GM19025 (cell line): ENCODE results near the gene NHEJ1.

ENCODE experiments used
- ATAC-seq: cut with Tn5 transposase; IDR thresholded peaks from one replicate; pipeline ENCODE4 v1.9.1; 2021; ENCODE audit warnings: mild to moderate bottlenecking, low read depth, moderate library complexity; ENCODE audit not compliant: unreplicated experiment

The NHEJ1 gene

DNA sequence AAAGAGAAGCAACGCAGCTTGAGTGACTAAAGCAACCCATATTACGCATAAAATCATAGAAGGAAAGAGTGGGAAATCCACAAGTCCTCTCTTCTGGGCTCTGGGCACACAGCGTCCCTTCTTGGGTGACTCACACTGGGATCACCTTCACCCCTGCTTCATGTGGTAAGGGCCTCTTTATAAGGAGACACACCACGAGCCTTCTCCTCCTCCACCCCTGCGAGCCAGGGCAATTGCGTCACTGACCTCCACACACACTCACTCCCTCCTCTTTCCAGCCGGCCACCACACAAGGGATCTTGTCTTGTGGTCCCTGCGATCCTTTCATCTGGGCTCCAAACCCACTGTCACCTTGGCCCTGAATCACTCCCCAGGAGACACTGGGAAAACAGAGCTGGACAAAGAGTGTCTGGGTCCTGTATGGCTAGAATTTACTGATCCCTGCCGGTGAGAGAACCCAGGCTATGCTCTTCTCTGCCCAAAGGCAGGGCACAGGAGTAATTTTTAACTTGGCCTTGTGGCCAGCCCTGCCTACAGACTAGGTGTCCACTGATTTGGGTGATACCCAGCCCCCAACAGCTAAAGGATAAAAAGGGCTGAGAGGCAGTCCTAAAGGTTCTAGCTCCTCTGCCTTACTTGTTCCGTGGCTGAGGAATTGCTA lies 35.3 kb downstream of the NHEJ1 start:
- no peak for ATAC-seq

GRCh38 chr2:219124381-219125110 lies 36.1 kb downstream of the NHEJ1 start:
- no peak for ATAC-seq

DNA sequence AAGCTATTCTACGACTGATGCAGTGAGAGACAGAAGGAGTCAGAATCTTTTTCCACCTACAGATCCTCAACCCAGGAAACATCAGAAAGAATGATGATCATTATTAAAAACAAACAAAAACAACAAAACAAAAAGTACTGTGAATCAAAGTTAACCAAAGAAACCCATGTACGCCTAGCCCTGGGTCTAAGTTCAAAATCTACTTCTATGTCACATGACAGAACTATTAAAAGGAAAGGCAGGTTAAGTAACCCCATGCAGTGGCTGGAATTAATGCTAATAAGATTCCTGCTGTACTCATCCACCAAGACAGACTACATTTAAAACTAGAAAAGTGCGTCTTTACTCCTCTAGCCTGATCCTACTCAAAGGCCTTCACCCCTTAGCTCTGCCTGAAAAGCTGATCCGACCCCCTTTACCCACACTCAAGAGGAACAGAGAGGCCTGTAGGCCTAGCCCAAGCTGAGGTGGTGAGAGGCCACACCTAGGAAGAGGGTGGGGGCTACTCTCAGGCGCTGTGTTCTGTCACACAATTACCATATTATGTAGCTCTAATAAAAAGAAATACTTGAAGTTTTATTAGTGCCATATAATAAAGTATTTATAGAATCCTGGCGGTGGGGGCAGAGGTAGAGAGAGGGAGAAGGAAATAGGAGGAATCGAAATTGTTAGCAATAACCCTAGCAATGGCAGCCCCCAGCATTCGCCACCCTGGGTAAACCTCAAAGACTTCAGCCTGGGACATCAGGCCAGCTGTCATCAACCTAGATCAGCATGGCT lies 37.1 kb downstream of the NHEJ1 start:
- no peak for ATAC-seq

DNA sequence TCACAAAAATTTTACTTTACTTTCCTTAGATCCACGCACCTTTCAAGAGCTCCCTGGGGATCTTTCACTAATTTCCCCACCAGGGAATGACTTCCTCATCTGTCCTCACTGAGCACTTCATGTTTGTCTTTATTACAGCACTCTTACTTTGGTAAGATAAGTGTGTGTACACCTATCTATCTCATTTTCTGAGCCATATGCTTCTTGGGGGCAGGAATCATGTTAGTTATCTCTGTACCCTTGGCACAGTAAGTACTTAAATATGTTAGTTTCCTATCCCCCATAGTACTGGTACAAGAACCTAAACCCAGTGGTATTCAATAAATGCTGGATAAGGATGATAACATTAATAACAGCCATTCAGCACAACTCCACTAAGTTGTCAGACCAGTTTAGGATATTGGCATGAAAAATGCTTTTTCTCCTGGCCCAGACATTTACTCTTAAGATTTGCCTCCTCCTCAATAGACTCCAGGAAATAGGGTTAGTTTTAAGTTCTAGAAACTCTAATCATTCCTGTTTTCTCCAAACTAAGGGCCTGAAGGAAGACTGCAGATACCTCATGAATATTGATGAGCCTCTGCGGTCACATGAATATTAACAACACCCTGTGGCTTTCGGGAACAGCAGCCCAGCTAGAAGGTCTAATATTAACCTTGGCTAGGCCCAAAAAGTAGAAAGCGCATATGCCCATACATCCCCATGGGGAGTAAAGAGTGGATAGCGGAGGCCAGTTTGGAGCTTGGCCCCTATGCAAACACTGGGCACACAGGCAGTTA lies 38.2 kb downstream of the NHEJ1 start:
- ATAC-seq = no peak

DNA sequence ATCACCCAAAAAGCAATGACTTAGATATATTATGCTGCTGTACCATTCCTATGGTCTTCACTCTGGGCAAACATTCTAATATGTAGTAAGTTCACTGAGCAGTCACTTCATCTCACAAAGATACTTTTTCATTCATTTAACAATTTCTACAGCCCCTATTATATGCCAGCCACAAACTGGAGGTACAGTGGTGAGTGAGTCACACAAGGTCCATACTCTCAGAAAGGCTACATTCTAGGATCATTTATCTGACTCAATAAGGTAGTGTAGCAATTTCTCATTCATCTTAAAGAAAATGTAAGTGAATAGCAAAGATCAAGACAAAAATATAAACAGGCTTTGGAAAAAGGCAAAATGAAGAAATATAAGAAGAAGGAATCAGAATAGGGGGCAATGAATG lies 40.5 kb downstream of the NHEJ1 start:
- no peak for ATAC-seq

GRCh38 chr2:219119422-219120043 lies 41.1 kb downstream of the NHEJ1 start:
- ATAC-seq = no peak

GRCh38 chr2:219118504-219118903 lies 42.1 kb downstream of the NHEJ1 start:
- ATAC-seq = no peak

DNA sequence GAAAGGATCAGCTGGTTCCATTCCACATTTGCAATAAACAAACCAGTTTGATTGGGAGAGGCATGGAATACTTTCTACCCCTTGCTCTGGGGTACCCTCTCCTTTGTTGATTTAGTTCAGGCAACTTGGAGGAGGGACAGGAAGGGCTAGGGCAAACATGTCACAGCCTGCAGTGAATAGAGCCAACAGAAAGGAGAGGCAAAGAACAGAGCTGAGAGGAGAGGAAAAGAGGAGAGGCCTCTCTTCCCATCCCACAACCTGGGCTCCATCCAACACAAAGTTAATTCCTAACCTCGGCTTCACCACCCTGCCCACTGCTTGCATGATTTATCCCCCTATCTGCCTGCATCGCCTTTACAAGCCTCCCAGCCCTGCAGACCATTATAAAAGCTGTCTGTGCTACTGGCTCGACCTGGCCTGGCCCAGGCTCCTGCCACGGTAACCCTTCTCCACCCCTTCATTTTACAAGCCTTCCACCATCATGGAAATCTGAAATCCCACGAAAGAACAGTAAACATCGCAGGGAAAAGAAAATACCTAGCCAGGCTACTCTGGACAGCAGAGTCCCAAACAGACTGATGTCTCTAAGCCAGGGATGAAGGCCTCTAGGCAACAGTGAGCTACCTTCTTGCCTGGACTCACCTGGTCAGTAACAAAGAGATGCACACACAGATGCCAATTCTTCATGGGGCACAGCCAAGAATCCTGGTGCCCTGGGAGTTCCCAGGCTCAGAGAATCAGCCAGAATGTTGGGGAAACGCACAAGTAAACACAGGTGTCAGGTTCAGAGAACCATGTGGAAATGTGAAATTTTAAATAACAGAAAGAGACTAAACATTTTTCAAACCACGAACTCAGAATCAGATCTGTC lies 43.6 kb downstream of the NHEJ1 start:
- no peak for ATAC-seq

DNA sequence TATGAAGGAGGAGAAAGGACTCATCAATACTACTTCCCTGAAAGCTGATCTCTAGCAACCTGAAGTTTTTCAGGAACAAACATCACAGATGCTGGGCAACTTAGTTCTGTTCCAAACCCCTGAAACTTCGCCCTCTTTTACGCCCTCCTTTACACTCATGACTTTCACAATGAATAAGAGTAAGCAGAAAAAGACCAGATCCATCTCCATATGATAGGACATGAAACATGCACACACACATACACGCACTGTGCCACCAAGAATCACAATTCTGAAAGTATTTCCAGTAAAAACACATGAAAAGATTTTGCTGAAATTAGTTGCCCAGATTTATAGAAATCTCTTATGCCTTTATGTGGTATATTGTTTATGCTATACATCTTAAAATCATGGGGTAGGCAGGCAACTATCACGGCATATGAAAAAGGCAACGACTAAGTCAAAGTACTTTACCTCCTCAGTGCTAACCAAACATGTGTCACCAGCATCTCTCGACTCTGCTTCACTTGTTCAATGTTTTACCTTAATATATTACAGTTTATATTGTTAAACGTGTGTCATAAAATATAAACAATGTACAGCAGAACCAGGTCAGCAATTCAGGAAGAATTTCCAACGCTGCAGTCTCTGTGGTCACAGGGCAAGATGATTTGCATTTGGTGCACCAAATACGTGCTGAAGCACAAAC lies 47.8 kb downstream of the NHEJ1 start:
- ATAC-seq = no peak

DNA sequence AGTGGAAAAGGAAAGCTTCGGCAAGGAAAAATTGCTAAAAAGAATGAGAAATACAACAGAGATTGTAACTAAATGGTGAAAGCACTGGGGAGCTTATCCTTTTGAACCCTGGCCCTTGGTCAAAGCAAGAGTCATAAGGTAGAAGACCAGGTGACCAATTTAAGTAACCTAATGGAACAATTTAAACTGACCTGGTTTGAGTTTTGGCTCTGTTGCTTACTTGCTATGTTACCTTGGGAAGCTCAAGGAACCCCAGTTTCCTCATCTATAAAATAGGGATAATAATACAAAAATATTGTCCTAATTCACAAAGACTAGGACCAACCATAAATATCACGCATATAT lies 48.6 kb downstream of the NHEJ1 start:
- ATAC-seq = no peak

GRCh38 chr2:219111375-219112061 lies 49.1 kb downstream of the NHEJ1 start:
- no peak for ATAC-seq

DNA sequence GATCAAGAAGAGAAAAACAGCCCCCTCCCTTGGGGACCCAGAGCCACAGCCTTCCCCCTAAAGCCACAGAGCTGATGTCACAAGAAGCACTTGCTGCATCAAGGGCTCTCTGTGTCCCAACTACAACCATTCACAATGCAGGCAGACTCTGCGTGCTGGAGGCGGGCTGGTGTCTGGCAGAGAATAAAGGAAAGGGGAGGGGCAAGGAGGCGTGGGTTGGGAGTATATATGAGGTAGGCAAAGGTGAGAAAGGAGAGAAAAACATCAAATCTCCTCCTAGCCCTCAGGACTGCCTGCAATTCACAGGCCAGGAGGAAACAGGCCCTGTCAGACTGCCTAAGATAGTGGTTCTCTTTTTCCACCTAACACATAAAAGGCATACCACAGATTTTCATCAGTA lies 51.1 kb downstream of the NHEJ1 start:
- no peak for ATAC-seq

- no peak for ATAC-seq
Observed at GRCh38 chr2:219107758-219108157, 52.9 kb downstream of the NHEJ1 start.

DNA sequence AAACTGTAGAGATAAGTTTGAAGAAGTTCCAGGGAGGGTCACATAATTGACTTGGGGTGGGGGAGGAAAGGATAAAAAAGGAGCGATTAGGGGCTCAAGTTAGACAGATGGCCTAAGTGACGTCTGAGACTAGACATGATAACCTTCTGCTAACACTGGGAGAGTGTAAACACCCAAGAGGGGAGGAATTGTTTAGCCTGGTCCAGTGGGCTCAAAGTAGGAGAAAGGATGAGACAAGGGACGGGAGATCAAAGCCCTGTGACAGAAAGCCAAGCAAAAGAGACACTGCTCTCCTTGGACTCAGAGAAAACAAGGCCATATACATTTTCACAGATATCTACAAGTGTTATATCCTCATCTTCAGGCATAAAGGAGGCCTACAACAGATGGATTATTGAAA lies 54.4 kb downstream of the NHEJ1 start:
- ATAC-seq = no peak

DNA sequence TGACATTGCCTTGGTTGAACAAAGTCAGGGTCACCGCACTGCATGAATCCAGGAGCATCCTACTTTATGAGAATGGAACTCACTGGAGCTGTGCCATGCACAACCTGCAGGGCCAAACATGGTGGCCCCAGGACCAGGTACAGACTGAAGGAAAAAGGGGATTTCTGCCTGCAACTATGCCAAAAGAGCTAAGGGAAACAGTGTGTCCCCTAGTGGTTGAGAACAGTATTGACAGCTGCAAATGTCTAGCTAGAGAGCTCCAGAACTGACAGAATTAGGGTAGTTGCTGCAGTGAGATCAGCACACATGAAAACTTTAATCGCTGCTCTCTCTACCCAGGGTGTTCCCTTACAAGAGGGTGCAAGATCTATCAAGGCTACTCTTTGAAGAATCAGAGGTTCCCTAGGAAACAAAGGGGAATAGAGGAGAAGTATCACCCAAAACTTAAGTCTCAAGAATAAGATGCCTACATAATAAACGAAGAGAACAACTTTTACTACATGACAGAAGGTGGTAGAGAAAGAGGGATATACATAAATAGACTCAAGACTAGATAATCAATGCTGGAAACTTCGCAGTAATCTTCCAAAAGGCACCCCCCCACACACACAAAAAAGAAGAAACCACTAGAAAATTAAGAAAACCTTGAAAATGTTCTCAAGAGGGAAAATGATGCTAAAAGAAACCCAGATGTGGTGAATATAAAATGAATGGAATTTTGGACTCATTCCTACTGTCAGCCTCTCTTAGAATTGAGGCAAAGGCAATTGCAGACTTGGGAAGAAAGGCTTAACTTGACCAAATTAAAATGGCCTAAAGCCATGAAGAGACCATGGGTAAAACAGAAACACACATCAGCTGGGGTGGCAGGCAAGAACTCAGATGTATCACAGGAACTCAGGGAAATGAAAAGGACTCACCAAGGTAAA lies 56.2 kb downstream of the NHEJ1 start:
- ATAC-seq = no peak

DNA sequence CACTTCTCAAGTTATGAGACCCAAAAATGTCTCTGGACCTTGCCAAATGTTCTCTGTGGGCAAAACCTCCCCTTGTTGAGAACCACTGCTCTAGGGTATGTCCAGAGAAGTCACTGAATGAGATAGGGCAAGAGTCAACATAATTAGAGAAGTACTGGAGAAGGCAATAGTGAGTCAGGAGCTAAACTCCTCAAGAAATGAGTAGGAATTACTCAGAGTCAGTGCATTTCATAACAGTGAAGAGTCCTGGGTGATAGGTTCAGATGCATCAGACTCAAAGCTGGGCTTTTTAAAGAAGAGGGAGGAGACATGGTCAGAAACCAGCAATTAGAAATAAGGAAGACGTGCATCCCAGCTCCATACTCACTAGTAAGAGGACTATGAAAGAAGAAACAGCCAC lies 61.3 kb downstream of the NHEJ1 start:
- ATAC-seq = no peak

- ATAC-seq = no peak
Observed at GRCh38 chr2:219095406-219095935, 65.1 kb downstream of the NHEJ1 start.
